Measurements from ENCODE around the gene LINGO4. TPM values are rescaled to one million over a fixed set of nuclear protein-coding genes. Genes with fewer than 3 reads are reported as not detected.

The LINGO4 gene
- total RNA-seq, 1 experiment from 2014 or later = not detected

GRCh38 chr1:151837197-151837596 is 32.0 kb upstream of the LINGO4 start:
- H3K27me3 ChIP-seq (replicated peaks; ENCODE audit: control insufficient read depth, insufficient read depth, low read length) = no peaks in the 10 kb centered on the region
- BruUV-seq (replicated peaks) = no TSS peak
- H3K4me3 ChIP-seq (ENCODE audit: low read depth, low read length) = no peak overlapping the region
- no peaks in the 10 kb centered on the region; the same call in 1 of the 2 replicates for H3K36me3 ChIP-seq (ENCODE audit: control insufficient read depth, insufficient read depth, low read length)
- peaks cover 20% of the 10 kb centered on the region for H3K4me1 ChIP-seq
- Mint-ChIP-seq H3K36me3 (ENCODE audit: insufficient read depth, unreplicated experiment) (peaks cover 15% of the 10 kb centered on the region), H3K27me3 (ENCODE audit: insufficient read depth, unreplicated experiment) (no peaks in the 10 kb centered on the region), H3K4me1 (ENCODE audit: low read depth, unreplicated experiment) (peaks cover 26% of the 10 kb centered on the region), H3K9me3 (ENCODE audit: unreplicated experiment) (no peaks in the 10 kb centered on the region), H3K4me3 (ENCODE audit: unreplicated experiment) (no peak overlapping the region), H3K27ac (ENCODE audit: unreplicated experiment) (no peak overlapping the region)
- H3K9me3 ChIP-seq = no peaks in the 10 kb centered on the region
- CTCF ChIA-PET = interaction anchor here (0.6 to 1.4 kb wide), 18 partner anchors 9 to 298 kb away, joined by 3 to 10 read pairs (median 4); partner anchors contain the start of genes MRPL9 and TUFT1
- DNase-seq = no peak
- no peak for TF ChIP-seq CTCF (IDR thresholded peaks at IDR 0.05; ENCODE audit: insufficient read depth in 1 of 2, low read depth in 1 of 2, low read length in 1 of 2, severe bottlenecking in 1 of 2, unreplicated experiment in 1 of 2)
- POLR2A ChIA-PET = no interaction called here
- intact Hi-C loops (cut with micrococcal nuclease; ENCODE audit: unreplicated experiment) = loop anchor here (2.0 to 5.0 kb wide), 5 partner anchors 45 to 385 kb away; partner anchors contain the start of gene TDRKH

- Mint-ChIP-seq H3K4me3 (ENCODE audit: unreplicated experiment) (no peak overlapping the region), H3K27me3 (ENCODE audit: insufficient read depth, unreplicated experiment) (no peaks in the 10 kb centered on the region), H3K4me1 (ENCODE audit: low read depth, unreplicated experiment) (peaks cover 22% of the 10 kb centered on the region), H3K36me3 (ENCODE audit: insufficient read depth, unreplicated experiment) (peaks cover 15% of the 10 kb centered on the region), H3K9me3 (ENCODE audit: unreplicated experiment) (no peaks in the 10 kb centered on the region), H3K27ac (ENCODE audit: unreplicated experiment) (peak overlapping the region; percentile 45)
- POLR2A ChIA-PET = no interaction called here
- BruUV-seq (replicated peaks) = no TSS peak
- no peaks in the 10 kb centered on the region for H3K36me3 ChIP-seq (ENCODE audit: control insufficient read depth, insufficient read depth, low read length)
- TF ChIP-seq CTCF (IDR thresholded peaks at IDR 0.05; ENCODE audit: insufficient read depth in 1 of 2, low read depth in 1 of 2, low read length in 1 of 2, severe bottlenecking in 1 of 2, unreplicated experiment in 1 of 2) = no peak
- intact Hi-C loops (cut with micrococcal nuclease; ENCODE audit: unreplicated experiment) = loop anchor here (5.0 kb wide), 4 partner anchors 43 to 383 kb away; partner anchors contain the start of gene TDRKH
- no peak for DNase-seq
- no peaks in the 10 kb centered on the region for H3K9me3 ChIP-seq
- no peak overlapping the region for H3K4me3 ChIP-seq (ENCODE audit: low read depth, low read length)
- H3K4me1 ChIP-seq = peaks cover 20% of the 10 kb centered on the region
- no peaks in the 10 kb centered on the region for H3K27me3 ChIP-seq (replicated peaks; ENCODE audit: control insufficient read depth, insufficient read depth, low read length)
- CTCF ChIA-PET = interaction anchor here (1.3 to 1.4 kb wide), 2 partner anchors 101 to 142 kb away, joined by 7 to 10 read pairs; no protein-coding TSS in a partner anchor
Observed at GRCh38 chr1:151835596-151835995, 30.4 kb upstream of the LINGO4 start.

- Histone ChIP-seq H3K27me3 (replicated peaks; ENCODE audit: control insufficient read depth, insufficient read depth, low read length) (no peaks in the 10 kb centered on the region), H3K4me1 (peaks cover 20% of the 10 kb centered on the region), H3K4me3 (ENCODE audit: low read depth, low read length) (no peak overlapping the region), H3K36me3 (ENCODE audit: control insufficient read depth, insufficient read depth, low read length) (no peaks in the 10 kb centered on the region), H3K9me3 (no peaks in the 10 kb centered on the region)
- no peak overlapping the region for H3K4me3 Mint-ChIP-seq (ENCODE audit: unreplicated experiment)
- H3K36me3 Mint-ChIP-seq (ENCODE audit: insufficient read depth, unreplicated experiment) = peaks cover 12% of the 10 kb centered on the region
- no peak for DNase-seq
- no peaks in the 10 kb centered on the region for H3K27me3 Mint-ChIP-seq (ENCODE audit: insufficient read depth, unreplicated experiment)
- intact Hi-C loops (cut with micrococcal nuclease; ENCODE audit: unreplicated experiment) = no loop called here
- ChIA-PET POLR2A (no interaction called here), CTCF (no interaction called here)
- no peak overlapping the region for H3K27ac Mint-ChIP-seq (ENCODE audit: unreplicated experiment)
- no peaks in the 10 kb centered on the region for H3K9me3 Mint-ChIP-seq (ENCODE audit: unreplicated experiment)
- H3K4me1 Mint-ChIP-seq (ENCODE audit: low read depth, unreplicated experiment) = peaks cover 27% of the 10 kb centered on the region
- no peak for TF ChIP-seq CTCF (IDR thresholded peaks at IDR 0.05; ENCODE audit: insufficient read depth in 1 of 2, low read depth in 1 of 2, low read length in 1 of 2, severe bottlenecking in 1 of 2, unreplicated experiment in 1 of 2)
- no TSS peak for BruUV-seq (replicated peaks)
Observed at GRCh38 chr1:151834239-151834638, 29.0 kb upstream of the LINGO4 start.
